Tibial nerve (tissue), 4 donors: ENCODE results near the gene UBE2I.

ENCODE experiments used
- CTCF ChIP-seq, 5 experiments: fragments of 200-600 bp in 3 of 5; fragments of 450-650 bp in 2 of 5; sonication (generic) in 3 of 5; IDR thresholded peaks; one replicate each; pipeline ENCODE4 v1.5.1; 2016 to 2019; ENCODE audit warnings: antibody characterized with exemption in 5 of 5, mild to moderate bottlenecking in 3 of 5, moderate library complexity in 2 of 5
- EP300 ChIP-seq, 2 donors: sonication (generic); formaldehyde crosslinking; IDR thresholded peaks; one replicate each; pipeline ENCODE4 v1.6.1; 2017; ENCODE audit warnings: antibody characterized with exemption in 2 of 2, mild to moderate bottlenecking in 1 of 2

DNA sequence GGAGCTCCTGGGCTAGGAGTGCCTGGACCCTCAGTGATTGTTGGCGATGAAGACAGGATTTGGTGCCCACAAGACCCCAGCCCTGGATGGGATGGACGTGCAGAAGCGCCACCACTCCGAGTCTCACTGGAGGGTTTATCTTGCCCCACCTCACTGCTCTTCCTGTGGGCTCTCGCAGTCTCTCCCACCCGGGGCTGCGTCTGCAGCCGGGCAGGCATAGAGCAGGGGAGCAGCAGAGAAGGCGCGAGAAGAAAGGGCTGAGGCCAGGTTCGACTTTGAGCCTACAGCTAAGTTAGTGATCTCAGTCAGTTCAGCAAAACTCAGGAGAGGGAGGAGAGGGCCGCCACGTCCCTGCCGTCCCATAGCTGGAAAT, 6.6 kb downstream of the UBE2I start:
- TF ChIP-seq CTCF (IDR thresholded peaks at IDR 0.05) (no peak), EP300 (IDR thresholded peaks at IDR 0.05) (no peak)
